GM23338 (cell line): ENCODE measurements around the gene CYB561D1. TPM values are rescaled to one million over a fixed set of nuclear protein-coding genes. Genes with fewer than 3 reads are reported as not detected.

Experiments
- ATAC-seq: fragments of 200-7000 bp; cut with Tn5 transposase; 3 replicates; pipeline ENCODE4 v1.9.1; 2020
- DNase-seq: peaks from one replicate; pipeline ENCODE4 v3.0.0-alpha.2; 2015; ENCODE audit warnings: low spot score
- H2AFZ ChIP-seq: fragments of 200-600 bp; sonication (generic); 2 replicates; pipeline ENCODE4 v1.8.0; 2016; ENCODE audit warnings: antibody characterized with exemption, mild to moderate bottlenecking, moderate library complexity
- H3F3A ChIP-seq: fragments of 200-600 bp; sonication (generic); replicated peaks from 2 replicates; pipeline ENCODE4 v1.8.0; 2017; ENCODE audit warnings: antibody characterized with exemption, mixed run types, low read depth
- H3K27ac ChIP-seq: fragments of 200-600 bp; sonication (generic); 2 replicates; pipeline ENCODE4 v1.6.1; 2016; ENCODE audit warnings: low read depth
- H3K27me3 ChIP-seq: fragments of 200-600 bp; sonication (generic); 2 replicates; pipeline ENCODE4 v1.8.0; 2016; ENCODE audit warnings: mild to moderate bottlenecking, mixed run types, moderate library complexity; ENCODE audit not compliant: insufficient read depth
- H3K36me3 ChIP-seq: fragments of 200-600 bp; sonication (generic); 2 replicates; pipeline ENCODE4 v1.8.0; 2016; ENCODE audit warnings: mild to moderate bottlenecking; ENCODE audit not compliant: insufficient read depth
- H3K4me1 ChIP-seq: fragments of 200-600 bp; sonication (generic); 2 replicates; pipeline ENCODE4 v1.8.0; 2016; ENCODE audit warnings: mild to moderate bottlenecking, moderate library complexity; ENCODE audit not compliant: insufficient read depth
- H3K4me2 ChIP-seq: fragments of 200-600 bp; sonication (generic); 2 replicates; pipeline ENCODE4 v1.7.1; 2017; ENCODE audit warnings: mixed run types
- H3K4me3 ChIP-seq: fragments of 200-600 bp; sonication (generic); 2 replicates; pipeline ENCODE4 v1.6.1; 2016; ENCODE audit warnings: mixed run types
- H3K79me2 ChIP-seq: fragments of 200-600 bp; sonication (generic); replicated peaks from 2 replicates; pipeline ENCODE4 v1.8.0; 2017; ENCODE audit warnings: mild to moderate bottlenecking; ENCODE audit not compliant: insufficient read depth
- H3K9me2 ChIP-seq: fragments of 200-600 bp; sonication (generic); 2 replicates; pipeline ENCODE4 v1.8.0; 2017; ENCODE audit not compliant: insufficient read depth
- H4K20me1 ChIP-seq: fragments of 200-600 bp; sonication (generic); replicated peaks from 2 replicates; pipeline ENCODE4 v1.8.0; 2017; ENCODE audit warnings: mild to moderate bottlenecking; ENCODE audit not compliant: insufficient read depth
- H3K27ac Mint-ChIP-seq: 2 replicates; pipeline ENCODE4 v1.8.0; 2020; ENCODE audit warnings: inconsistent platforms, mild to moderate bottlenecking, moderate library complexity, mixed read lengths
- H3K27me3 Mint-ChIP-seq: 3 replicates; pipeline ENCODE4 v1.8.0; 2022; ENCODE audit warnings: low read depth, mild to moderate bottlenecking, moderate library complexity, mixed read lengths, inconsistent platforms; ENCODE audit not compliant: insufficient read depth, poor library complexity
- H3K36me3 Mint-ChIP-seq: 3 replicates; pipeline ENCODE4 v1.8.0; 2021; ENCODE audit warnings: low read depth, mild to moderate bottlenecking, inconsistent platforms, moderate library complexity, mixed read lengths
- H3K4me1 Mint-ChIP-seq: 3 replicates; pipeline ENCODE4 v1.8.0; 2020; ENCODE audit warnings: mild to moderate bottlenecking, inconsistent platforms, mixed read lengths
- H3K4me3 Mint-ChIP-seq: 3 replicates; pipeline ENCODE4 v1.8.0; 2021; ENCODE audit warnings: moderate library complexity, mild to moderate bottlenecking, inconsistent platforms, mixed read lengths
- H3K9me3 Mint-ChIP-seq: 3 replicates; pipeline ENCODE4 v1.8.0; 2020; ENCODE audit warnings: moderate library complexity, mild to moderate bottlenecking, inconsistent platforms, mixed read lengths
- EZH2 ChIP-seq: fragments of 200-600 bp; sonication (generic); IDR thresholded peaks from one replicate; pipeline ENCODE4 v1.8.0; 2017; ENCODE audit warnings: antibody characterized with exemption, mild to moderate bottlenecking, low read depth; ENCODE audit not compliant: unreplicated experiment
- EZH2phosphoT487 ChIP-seq: fragments of 200-600 bp; sonication (generic); IDR thresholded peaks from one replicate; pipeline ENCODE4 v1.8.1; 2018; ENCODE audit warnings: antibody characterized with exemption; ENCODE audit not compliant: unreplicated experiment
- JUNB ChIP-seq: IDR thresholded peaks from one replicate; pipeline ENCODE4 v1.6.1; 2016; ENCODE audit warnings: antibody characterized with exemption; ENCODE audit not compliant: unreplicated experiment
- POLR2AphosphoS5 ChIP-seq: IDR thresholded peaks from 2 replicates; pipeline ENCODE4 v1.6.1; 2016; ENCODE audit warnings: antibody characterized with exemption, low read depth
- STAT1 ChIP-seq: IDR thresholded peaks from one replicate; pipeline ENCODE4 v1.6.1; 2016; ENCODE audit warnings: antibody characterized with exemption; ENCODE audit not compliant: unreplicated experiment
- ZNF114 ChIP-seq: fragments of 250-450 bp; sonication (Bioruptor Pico); IDR thresholded peaks from 2 replicates; pipeline ENCODE4 v1.5.0; 2020; ENCODE audit warnings: mild to moderate bottlenecking, moderate library complexity
- ZNF331 ChIP-seq: fragments of 250-450 bp; sonication (Bioruptor Pico); IDR thresholded peaks from 2 replicates; pipeline ENCODE4 v1.5.0; 2020; ENCODE audit warnings: low read depth, mild to moderate bottlenecking, moderate library complexity
- ZNF462 ChIP-seq: fragments of 250-450 bp; sonication (Bioruptor Pico); IDR thresholded peaks from 2 replicates; pipeline ENCODE4 v1.5.0; 2020; ENCODE audit warnings: mild to moderate bottlenecking, moderate library complexity
- polyA plus RNA-seq: library from polyadenylated mRNA; unstranded; fragments of >200 nt; fragmentation: Nextera tagmentation; extraction: Ambion mirVana; gene quantifications from 2 replicates; pipeline ENCODE4 v1.2.1, GENCODE V29; 2016
- total RNA-seq: library from RNA; depleted of rRNA; stranded (reverse); fragments of >200 nt; shearing (Covaris generic); gene quantifications from 2 replicates; pipeline ENCODE4 v1.2.3, GENCODE V29; 2014
- TF ChIP-seq, protein P1 (sequence below): IDR thresholded peaks from 2 replicates; pipeline ENCODE4 v1.6.1; 2016; ENCODE audit warnings: antibody characterized with exemption

Gene CYB561D1
- total and polyA plus RNA-seq, 2 experiments from 2014 or later = 0.95 to 2.7 TPM

DNA sequence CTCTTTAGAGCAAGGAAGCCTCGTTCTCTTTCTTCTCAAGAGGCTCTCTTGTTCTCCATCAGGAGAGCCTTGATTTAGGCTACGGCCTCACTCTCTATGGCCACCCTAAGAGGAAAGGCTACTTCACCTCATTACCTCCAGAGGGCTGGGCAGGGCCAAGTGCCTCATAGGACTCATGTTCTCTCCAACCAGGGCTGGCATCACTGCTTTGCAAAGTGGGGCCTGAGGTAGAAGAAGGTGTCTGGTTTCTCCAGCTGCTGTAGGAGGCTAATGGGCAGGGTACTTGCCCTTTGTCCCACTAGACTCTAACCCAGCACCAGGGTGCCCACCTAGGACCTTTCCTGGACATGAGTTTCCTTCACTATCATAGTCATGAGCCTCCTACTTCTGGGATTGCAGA is 12.2 kb upstream of the CYB561D1 start (continued):
- TF ChIP-seq ZNF462 = no peak
- no peak for TF ChIP-seq STAT1
- no peak for TF ChIP-seq EZH2
- TF ChIP-seq JUNB = no peak
- no peak for TF ChIP-seq ZNF114 (CRISPR knock-in tag)
- TF ChIP-seq POLR2AphosphoS5 = no peak
- TF ChIP-seq EZH2phosphoT487 = no peak
- TF ChIP-seq ZNF331 = no peak

DNA sequence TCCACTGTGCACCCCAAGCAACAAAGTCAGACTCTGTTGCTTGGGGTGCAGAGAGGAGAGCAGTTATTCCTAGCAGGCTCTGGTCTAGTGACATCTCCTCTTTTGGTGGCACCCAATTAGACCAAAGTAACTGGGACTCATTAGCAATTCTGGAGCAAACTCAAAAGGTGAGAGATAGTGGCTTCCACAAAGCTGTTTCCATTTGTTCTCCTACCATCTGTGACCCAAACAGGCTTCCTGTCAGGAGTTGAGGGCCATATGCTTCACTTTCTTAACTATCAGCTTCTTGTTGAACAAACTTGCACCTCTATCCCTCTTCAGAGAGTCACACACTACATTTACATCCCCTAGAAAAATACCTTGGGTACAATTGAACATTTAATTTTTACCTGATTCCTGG is 11.7 kb upstream of the CYB561D1 start:
- peaks cover 10% of the 10 kb centered on the region; the same call in 1 of the 2 replicates for H3K27me3 ChIP-seq
- Mint-ChIP-seq H3K9me3 (no peaks in the 10 kb centered on the region; the same call in 2 of the 3 replicates), H3K36me3 (peaks cover 9% of the 10 kb centered on the region; the same call in 2 of the 3 replicates), H3K27me3 (peaks cover 7% of the 10 kb centered on the region), H3K4me3 (peak overlapping the region; percentile 85; the same call in 1 of the 3 replicates), H3K27ac (no peak overlapping the region), H3K4me1 (peaks cover 27% of the 10 kb centered on the region)
- H3K4me3 ChIP-seq = no peak overlapping the region
- no peaks in the 10 kb centered on the region for H3K79me2 ChIP-seq
- DNase-seq (no peak), ATAC-seq (no peak)
- H3K27ac ChIP-seq = no peak overlapping the region
- H3K4me2 ChIP-seq = no peak overlapping the region
- H3K4me1 ChIP-seq = peaks cover 15% of the 10 kb centered on the region
- H3F3A ChIP-seq = peaks cover 8% of the 10 kb centered on the region; the same call in 1 of the 2 replicates
- no peaks in the 10 kb centered on the region for H3K9me2 ChIP-seq
- H2AFZ ChIP-seq = no peak overlapping the region
- TF ChIP-seq EZH2 (no peak), ZNF331 (no peak)
- TF ChIP-seq, protein P1, sequence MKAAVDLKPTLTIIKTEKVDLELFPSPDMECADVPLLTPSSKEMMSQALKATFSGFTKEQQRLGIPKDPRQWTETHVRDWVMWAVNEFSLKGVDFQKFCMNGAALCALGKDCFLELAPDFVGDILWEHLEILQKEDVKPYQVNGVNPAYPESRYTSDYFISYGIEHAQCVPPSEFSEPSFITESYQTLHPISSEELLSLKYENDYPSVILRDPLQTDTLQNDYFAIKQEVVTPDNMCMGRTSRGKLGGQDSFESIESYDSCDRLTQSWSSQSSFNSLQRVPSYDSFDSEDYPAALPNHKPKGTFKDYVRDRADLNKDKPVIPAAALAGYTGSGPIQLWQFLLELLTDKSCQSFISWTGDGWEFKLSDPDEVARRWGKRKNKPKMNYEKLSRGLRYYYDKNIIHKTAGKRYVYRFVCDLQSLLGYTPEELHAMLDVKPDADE = no peak
- H3K36me3 ChIP-seq = no peaks in the 10 kb centered on the region
- H4K20me1 ChIP-seq = no peaks in the 10 kb centered on the region
